ENCODE data around the gene TNFRSF9. TPM values are rescaled to one million over a fixed set of nuclear protein-coding genes. Genes with fewer than 3 reads are reported as not detected.

TNFRSF9 gene
- total RNA-seq, 1 donor from 2014 or later, result not detected

DNA sequence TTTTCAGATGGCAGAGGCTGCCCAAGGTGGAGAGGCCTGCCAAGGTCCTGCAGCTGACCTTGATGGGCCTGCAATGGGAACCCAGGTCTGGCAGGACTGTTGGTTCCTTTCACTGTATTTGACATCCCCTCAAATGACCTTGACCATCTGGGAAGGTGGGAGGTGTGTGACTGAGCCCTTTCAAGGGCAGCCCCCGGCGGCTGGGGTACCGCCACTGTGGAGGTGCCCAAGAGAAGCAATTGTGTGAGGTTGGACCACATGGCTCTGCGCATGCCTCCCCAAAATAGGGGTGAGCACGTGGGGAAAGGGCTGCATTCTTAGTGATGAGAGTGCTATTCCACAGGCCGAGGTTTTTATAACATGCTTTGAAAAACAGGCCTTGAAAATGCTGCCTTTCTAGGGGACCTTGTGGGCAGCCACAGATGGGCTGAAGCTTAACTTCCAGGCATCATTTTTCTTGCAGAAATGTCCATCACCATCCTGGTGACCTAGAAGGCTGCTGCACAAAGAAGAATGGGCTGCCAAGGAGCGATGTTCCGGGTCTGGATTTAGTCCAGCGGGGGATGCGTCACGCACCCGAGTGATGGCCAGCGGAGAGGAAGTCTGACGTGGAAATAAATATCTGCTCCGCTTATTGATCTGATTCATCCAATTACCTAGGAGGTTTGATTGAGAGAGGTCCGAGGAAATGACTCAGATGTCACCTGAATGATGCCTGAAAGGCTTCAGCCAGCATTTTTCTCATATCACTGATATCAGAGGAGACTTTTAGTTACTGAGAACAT is 71.3 kb downstream of the TNFRSF9 start:
- no peak for DNase-seq

DNA sequence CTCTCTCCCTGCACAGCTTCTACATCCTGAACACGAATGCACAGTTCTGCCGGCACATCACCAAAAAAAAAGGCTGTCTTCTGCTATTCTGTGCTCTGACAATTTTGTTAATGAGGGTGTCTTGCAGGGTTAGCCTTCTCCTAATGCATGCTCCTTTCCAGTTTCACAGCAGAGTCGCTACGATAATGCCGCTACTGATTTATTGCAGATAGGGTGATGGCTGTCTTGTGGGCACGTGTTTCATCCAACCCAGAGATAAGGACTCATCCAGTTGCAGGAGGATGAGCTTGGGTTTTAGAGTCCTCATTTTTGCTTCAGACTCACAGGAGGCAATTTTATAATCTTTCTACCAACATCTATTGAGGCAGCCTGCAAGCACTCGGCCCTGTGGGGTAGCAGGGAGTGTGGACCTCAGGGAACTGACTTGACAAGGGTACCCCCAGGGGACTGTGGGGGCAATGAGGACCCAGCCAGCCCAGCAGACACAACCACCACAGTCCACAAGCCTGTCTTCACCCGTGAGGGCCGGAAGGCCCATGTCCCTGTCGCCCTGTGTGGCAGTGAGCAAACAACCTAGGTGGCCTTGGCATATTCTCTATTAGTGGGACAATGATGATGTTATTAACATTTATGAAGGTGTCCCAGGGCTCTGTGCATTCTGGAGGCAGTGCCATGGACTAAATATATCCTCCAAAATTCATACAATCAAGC is 72.4 kb downstream of the TNFRSF9 start:
- no peak for DNase-seq

DNA sequence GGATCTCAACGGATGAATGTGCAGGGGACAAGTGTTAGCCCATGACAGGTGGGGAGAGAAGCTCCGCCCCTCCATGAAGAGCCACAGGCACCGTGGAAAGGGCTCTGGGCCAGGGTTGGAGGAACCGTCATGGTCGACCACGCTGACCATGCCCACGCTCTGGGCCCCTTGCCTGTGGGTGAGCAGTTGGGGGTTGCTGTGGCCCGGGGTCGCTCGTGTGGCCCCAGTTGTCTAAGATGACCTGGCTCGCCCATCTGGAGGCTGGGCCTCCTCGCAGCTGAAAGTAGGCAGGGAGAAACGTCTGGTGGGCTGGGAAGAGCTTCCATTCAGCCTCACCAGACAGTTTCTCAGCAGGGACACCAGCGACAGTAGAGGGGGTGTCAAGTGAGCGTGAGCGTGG is 74.7 kb downstream of the TNFRSF9 start:
- DNase-seq, result no peak

Small RNAs within 50 kb of the gene (small RNA-seq; reads per million reads assigned to genes)
- gene RF00019 (ENCODE audit: low replicate concordance), result not detected

Other genes starting within 250 kb of the TNFRSF9 start
- 75.1 TPM for gene VAMP3, start 169.5 kb downstream of the TNFRSF9 start, total RNA-seq
- 9.5 TPM for gene PER3, start 156.5 kb downstream of the TNFRSF9 start, total RNA-seq
- gene UTS2, start 87.8 kb downstream of the TNFRSF9 start, total RNA-seq, result not detected
- 212 TPM for gene PARK7, start 20.9 kb upstream of the TNFRSF9 start, total RNA-seq
- 18.0 TPM for gene ERRFI1, start 85.5 kb upstream of the TNFRSF9 start, total RNA-seq

Data from tongue (tissue), 3 donors.